Measurements from ENCODE around the gene GAS1. TPM values are rescaled to one million over a fixed set of nuclear protein-coding genes. Genes with fewer than 3 reads are reported as not detected.
A peak's percentile ranks its signal among the peaks of the same experiment; 100 is the strongest.

GAS1 gene
- total and polyA plus RNA-seq, 7 donors = 6.8 to 19.1 (median 13.0) TPM

- intact Hi-C loops (cut with DNase I) = no loop called here
- WGBS, 3 donors = 14 to 26% (median 15%) methylated on average over 21 of the region's 21 CpGs
- Histone ChIP-seq H3K36me3 (ENCODE audit: insufficient read depth in 1 of 2, low read depth in 1 of 2) (no peaks in the 10 kb centered on the region), H3K27ac (no peak overlapping the region), H3K4me3 (peak overlapping the region; percentile 28), H3K27me3 (ENCODE audit: insufficient read depth in 3 of 3, low read length in 2 of 3) (peaks cover 0 to 24% (median 1%) of the 10 kb centered on the region in 3 donors), H3K4me1 (no peaks in the 10 kb centered on the region), H3K9me3 (no peaks in the 10 kb centered on the region)
- no peak for DNase-seq
- ATAC-seq = no peak
- TF ChIP-seq CTCF (IDR thresholded peaks at IDR 0.05) = no peak
Observed at GRCh38 chr9:86902586-86902985, 44.7 kb downstream of the GAS1 start.

GRCh38 chr9:86902176-86902575 is 45.1 kb downstream of the GAS1 start:
- H3K4me3 ChIP-seq = no peak overlapping the region
- H3K27me3 ChIP-seq (ENCODE audit: insufficient read depth in 3 of 3, low read length in 2 of 3) = peaks cover 0 to 24% (median 1%) of the 10 kb centered on the region in 3 donors
- TF ChIP-seq CTCF (IDR thresholded peaks at IDR 0.05) = no peak
- H3K9me3 ChIP-seq = no peaks in the 10 kb centered on the region
- no peaks in the 10 kb centered on the region for H3K36me3 ChIP-seq (ENCODE audit: insufficient read depth in 1 of 2, low read depth in 1 of 2)
- H3K4me1 ChIP-seq = no peaks in the 10 kb centered on the region
- intact Hi-C loops (cut with DNase I) = no loop called here
- ATAC-seq = no peak
- DNase-seq = no peak
- 46 to 73% (median 54%) methylated on average over 8 of the region's 8 CpGs for WGBS, 3 donors
- no peak overlapping the region for H3K27ac ChIP-seq

GRCh38 chr9:86901511-86901910 is 45.8 kb downstream of the GAS1 start:
- Histone ChIP-seq H3K27me3 (ENCODE audit: insufficient read depth in 3 of 3, low read length in 2 of 3) (peaks cover 0 to 24% (median 1%) of the 10 kb centered on the region in 3 donors), H3K4me3 (no peak overlapping the region), H3K4me1 (no peaks in the 10 kb centered on the region), H3K27ac (no peak overlapping the region), H3K36me3 (ENCODE audit: insufficient read depth in 1 of 2, low read depth in 1 of 2) (no peaks in the 10 kb centered on the region), H3K9me3 (no peaks in the 10 kb centered on the region)
- intact Hi-C loops (cut with DNase I) = no loop called here
- WGBS, 3 donors = 95 to 96% (median 96%) methylated on average over 3 of the region's 3 CpGs
- no peak for ATAC-seq
- TF ChIP-seq CTCF (IDR thresholded peaks at IDR 0.05) = no peak
- DNase-seq = no peak

All from psoas muscle (tissue), 8 donors.